Loucy (cell line): ENCODE results near the gene DISC1.

Source experiments
- H2AFZ ChIP-seq: fragments of 200-600 bp; sonication (generic); 2 replicates; pipeline ENCODE4 v1.6.0; 2016; ENCODE audit warnings: antibody characterized with exemption, mild to moderate bottlenecking, low read length, moderate library complexity
- H3F3A ChIP-seq: fragments of 200-600 bp; 2 replicates; pipeline ENCODE4 v1.6.0; 2016; ENCODE audit warnings: antibody characterized with exemption, low read depth, mild to moderate bottlenecking
- H3K27me3 ChIP-seq: fragments of 200-600 bp; sonication (generic); 2 replicates; pipeline ENCODE4 v1.6.1; 2014; ENCODE audit warnings: low read length, mild to moderate bottlenecking; ENCODE audit not compliant: insufficient read depth, poor library complexity, severe bottlenecking
- H3K36me3 ChIP-seq: fragments of 200-600 bp; sonication (generic); 2 replicates; pipeline ENCODE4 v1.6.1; 2016; ENCODE audit warnings: low read length; ENCODE audit not compliant: insufficient read depth
- H3K4me1 ChIP-seq: fragments of 200-600 bp; sonication (generic); 2 replicates; pipeline ENCODE4 v1.5.1; 2014; ENCODE audit warnings: low read length, mild to moderate bottlenecking; ENCODE audit not compliant: insufficient read depth, poor library complexity, severe bottlenecking
- H3K4me2 ChIP-seq: fragments of 200-600 bp; sonication (generic); 2 replicates; pipeline ENCODE4 v1.6.0; 2014; ENCODE audit warnings: antibody characterized with exemption, low read length, low read depth, mild to moderate bottlenecking; ENCODE audit not compliant: poor library complexity, severe bottlenecking
- H3K4me3 ChIP-seq: fragments of 200-600 bp; sonication (generic); 2 replicates; pipeline ENCODE4 v1.5.1; 2014; ENCODE audit warnings: low read length, mild to moderate bottlenecking, mixed read lengths; ENCODE audit not compliant: poor library complexity, severe bottlenecking
- H3K79me2 ChIP-seq: fragments of 200-600 bp; sonication (generic); 2 replicates; pipeline ENCODE4 v1.6.1; 2014; ENCODE audit warnings: low read length; ENCODE audit not compliant: insufficient read depth
- H3K9ac ChIP-seq: fragments of 200-600 bp; sonication (generic); 2 replicates; pipeline ENCODE4 v1.6.0; 2014; ENCODE audit warnings: mild to moderate bottlenecking, low read depth, low read length, moderate library complexity; ENCODE audit not compliant: poor library complexity, severe bottlenecking
- H3K9me2 ChIP-seq: fragments of 200-600 bp; sonication (generic); replicated peaks from 2 replicates; pipeline ENCODE4 v1.6.1; 2016; ENCODE audit warnings: low read depth, low read length, mixed read lengths
- H3K9me3 ChIP-seq: fragments of 200-600 bp; sonication (generic); 2 replicates; pipeline ENCODE4 v1.6.1; 2014; ENCODE audit warnings: mild to moderate bottlenecking, antibody characterized with exemption, low read length, low read depth; ENCODE audit not compliant: insufficient read depth
- H4K20me1 ChIP-seq: fragments of 200-600 bp; sonication (generic); 2 replicates; pipeline ENCODE4 v1.6.0; 2014; ENCODE audit warnings: antibody characterized with exemption, low read length, mild to moderate bottlenecking; ENCODE audit not compliant: insufficient read depth, poor library complexity, severe bottlenecking
- CTCF ChIP-seq: fragments of 200-600 bp; sonication (generic); conservative IDR thresholded peaks from 2 replicates; pipeline ENCODE4 v1.5.1; 2014; ENCODE audit warnings: mild to moderate bottlenecking, antibody characterized with exemption, low read length
- EZH2phosphoT487 ChIP-seq: fragments of 200-600 bp; IDR thresholded peaks from 2 replicates; pipeline ENCODE4 v1.6.1; 2018; ENCODE audit warnings: antibody characterized with exemption, mild to moderate bottlenecking, moderate library complexity, borderline replicate concordance

The DISC1 gene

DNA sequence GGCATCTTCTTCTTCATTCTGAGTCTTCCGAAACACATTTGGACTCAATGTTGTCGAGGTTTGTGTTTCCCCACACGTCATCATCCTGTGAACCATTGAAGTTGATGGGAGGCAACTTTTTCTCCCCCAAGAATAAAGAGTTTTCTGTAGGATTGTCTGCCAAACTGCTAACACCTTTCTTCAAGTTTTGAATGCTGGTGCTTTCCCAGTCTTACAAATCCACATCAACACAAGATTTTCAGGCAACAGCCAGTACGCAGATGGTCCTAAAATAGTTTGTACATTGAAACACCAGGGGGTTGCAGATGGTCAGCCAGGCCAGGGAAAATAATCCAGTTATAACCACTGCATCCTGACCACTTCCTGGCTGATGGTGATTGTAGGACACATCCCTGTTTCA is 187.9 kb downstream of the DISC1 start:
- no peak overlapping the region for H2AFZ ChIP-seq
- no peak for TF ChIP-seq EZH2phosphoT487
- TF ChIP-seq CTCF: no peak
- H4K20me1 ChIP-seq: no peaks in the 10 kb centered on the region
- no peaks in the 10 kb centered on the region for H3F3A ChIP-seq
- no peak overlapping the region for H3K4me2 ChIP-seq
- H3K36me3 ChIP-seq: peaks cover 8% of the 10 kb centered on the region; the same call in 1 of the 2 replicates
- no peaks in the 10 kb centered on the region for H3K79me2 ChIP-seq
- H3K9me3 ChIP-seq: no peaks in the 10 kb centered on the region
- no peak overlapping the region for H3K4me3 ChIP-seq
- H3K9ac ChIP-seq: no peak overlapping the region
- H3K9me2 ChIP-seq: no peaks in the 10 kb centered on the region
- H3K27me3 ChIP-seq: no peaks in the 10 kb centered on the region
- H3K4me1 ChIP-seq: no peaks in the 10 kb centered on the region

DNA sequence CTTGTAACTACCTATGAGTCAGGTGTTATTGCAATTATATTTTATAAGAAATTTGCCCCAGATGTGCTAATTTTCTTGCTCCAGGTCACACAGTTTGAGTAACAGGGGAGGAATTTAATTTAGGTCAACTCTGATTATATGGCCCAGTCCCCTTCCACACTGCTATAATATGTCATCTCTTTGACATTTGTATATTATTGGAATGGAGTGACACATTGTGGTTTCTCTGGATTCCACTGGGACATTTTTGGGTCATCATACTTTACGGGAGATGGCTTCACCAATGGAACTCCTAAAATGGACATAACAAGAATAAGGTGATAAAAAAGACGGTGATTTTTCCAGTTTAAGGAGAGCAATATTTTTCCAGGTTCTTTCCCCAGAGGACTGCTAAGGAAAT is 191.2 kb downstream of the DISC1 start:
- H3K4me1 ChIP-seq: no peaks in the 10 kb centered on the region
- no peaks in the 10 kb centered on the region for H3K9me3 ChIP-seq
- H3K27me3 ChIP-seq: no peaks in the 10 kb centered on the region
- no peaks in the 10 kb centered on the region for H4K20me1 ChIP-seq
- no peak for TF ChIP-seq CTCF
- TF ChIP-seq EZH2phosphoT487: no peak
- no peak overlapping the region for H3K4me2 ChIP-seq
- H3F3A ChIP-seq: no peaks in the 10 kb centered on the region
- peaks cover 18% of the 10 kb centered on the region; the same call in 1 of the 2 replicates for H3K36me3 ChIP-seq
- H3K4me3 ChIP-seq: no peak overlapping the region
- no peaks in the 10 kb centered on the region for H3K79me2 ChIP-seq
- no peaks in the 10 kb centered on the region for H3K9me2 ChIP-seq
- H3K9ac ChIP-seq: no peak overlapping the region
- no peak overlapping the region for H2AFZ ChIP-seq

DNA sequence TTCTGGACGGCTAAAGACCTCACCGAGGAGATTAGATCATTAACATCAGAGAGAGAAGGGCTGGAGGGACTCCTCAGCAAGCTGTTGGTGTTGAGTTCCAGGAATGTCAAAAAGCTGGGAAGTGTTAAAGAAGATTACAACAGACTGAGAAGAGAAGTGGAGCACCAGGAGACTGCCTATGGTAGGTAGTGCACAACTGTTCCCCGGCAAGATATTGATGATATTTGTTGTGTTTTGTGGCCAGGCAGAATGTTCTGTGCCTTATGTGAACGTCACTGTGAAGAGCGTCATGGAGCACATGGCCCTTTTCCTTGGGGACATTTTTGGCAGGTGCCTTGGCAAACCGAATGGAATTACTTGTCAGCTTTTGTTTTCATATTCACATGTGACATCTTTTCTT is 191.7 kb downstream of the DISC1 start:
- TF ChIP-seq CTCF (no peak), EZH2phosphoT487 (no peak)
- H4K20me1 ChIP-seq: no peaks in the 10 kb centered on the region
- H3K9ac ChIP-seq: no peak overlapping the region
- peaks cover 15% of the 10 kb centered on the region; the same call in 1 of the 2 replicates for H3K36me3 ChIP-seq
- no peaks in the 10 kb centered on the region for H3K9me2 ChIP-seq
- H3K4me1 ChIP-seq: no peaks in the 10 kb centered on the region
- H3K4me2 ChIP-seq: no peak overlapping the region
- H3K9me3 ChIP-seq: no peaks in the 10 kb centered on the region
- H3F3A ChIP-seq: no peaks in the 10 kb centered on the region
- no peak overlapping the region for H3K4me3 ChIP-seq
- no peaks in the 10 kb centered on the region for H3K79me2 ChIP-seq
- H3K27me3 ChIP-seq: no peaks in the 10 kb centered on the region
- H2AFZ ChIP-seq: no peak overlapping the region
